Neuronal stem cell (in vitro differentiated cells): Measurements from ENCODE around the gene RTP1.

Experiments used
- DNase-seq: peaks from one replicate; pipeline ENCODE4 v3.0.0-alpha.2; 2013; ENCODE audit warnings: low spot score
- H2AFZ ChIP-seq: one replicate; pipeline ENCODE4 v1.6.1; 2013; ENCODE audit warnings: mild to moderate bottlenecking, low read length, inconsistent platforms
- H2AK5ac ChIP-seq: 2 replicates; pipeline ENCODE4 v1.6.1; 2013; ENCODE audit warnings: low read depth, mild to moderate bottlenecking, inconsistent platforms, low read length, moderate library complexity, mixed read lengths
- H2BK120ac ChIP-seq: 2 replicates; pipeline ENCODE4 v1.6.1; 2013; ENCODE audit warnings: low read depth, mild to moderate bottlenecking, inconsistent platforms, low read length, moderate library complexity, mixed read lengths
- H2BK12ac ChIP-seq: one replicate; pipeline ENCODE4 v1.6.1; 2013; ENCODE audit warnings: low read length, inconsistent platforms
- H2BK15ac ChIP-seq: 2 replicates; pipeline ENCODE4 v1.6.1; 2013; ENCODE audit warnings: mild to moderate bottlenecking, low read length, inconsistent platforms, mixed read lengths
- H2BK5ac ChIP-seq: one replicate; pipeline ENCODE4 v1.6.1; 2013; ENCODE audit warnings: inconsistent platforms, mild to moderate bottlenecking, low read length, moderate library complexity
- H3K14ac ChIP-seq: one replicate; pipeline ENCODE4 v1.6.1; 2013; ENCODE audit warnings: low read length, inconsistent platforms
- H3K18ac ChIP-seq: 2 replicates; pipeline ENCODE4 v1.6.1; 2013; ENCODE audit warnings: low read length, inconsistent platforms
- H3K23ac ChIP-seq: 2 replicates; pipeline ENCODE4 v1.6.1; 2013; ENCODE audit warnings: low read depth, mild to moderate bottlenecking, mixed read lengths, low read length, inconsistent platforms; ENCODE audit not compliant: poor library complexity
- H3K27ac ChIP-seq: replicated peaks from 3 replicates; pipeline ENCODE4 v1.5.1; 2013; ENCODE audit warnings: low read length, inconsistent platforms
- H3K27me3 ChIP-seq, 3 experiments: 2 replicates each; pipeline ENCODE4 v1.6.1; 2013; ENCODE audit warnings: low read length in 3 of 3, mild to moderate bottlenecking in 2 of 3, inconsistent platforms in 1 of 3, low read depth in 1 of 3, mixed read lengths in 1 of 3, moderate library complexity in 1 of 3; ENCODE audit not compliant: control insufficient read depth in 3 of 3, insufficient read depth in 3 of 3
- H3K36me3 ChIP-seq, 2 donors: replicated peaks in 1 of 2; 2 replicates each; pipeline ENCODE4 v1.6.1; 2013; ENCODE audit warnings: low read length in 2 of 2; ENCODE audit not compliant: control insufficient read depth in 2 of 2, insufficient read depth in 2 of 2
- H3K4ac ChIP-seq: 2 replicates; pipeline ENCODE4 v1.6.1; 2013; ENCODE audit warnings: inconsistent platforms, mild to moderate bottlenecking, low read length, moderate library complexity
- H3K4me1 ChIP-seq, 2 donors: 1 replicate in 1 of 2; 2 replicates in 1 of 2; pipeline ENCODE4 v1.6.1; 2013; ENCODE audit warnings: low read length in 2 of 2, low read depth in 1 of 2; ENCODE audit not compliant: control insufficient read depth in 2 of 2, insufficient read depth in 1 of 2
- H3K4me2 ChIP-seq: one replicate; pipeline ENCODE4 v1.6.1; 2013; ENCODE audit warnings: mild to moderate bottlenecking, low read length, inconsistent platforms; ENCODE audit not compliant: insufficient read depth, poor library complexity, severe bottlenecking
- H3K4me3 ChIP-seq, 2 donors: 2 replicates each; pipeline ENCODE4 v1.5.1; 2013; ENCODE audit warnings: low read length in 2 of 2, mild to moderate bottlenecking in 2 of 2, inconsistent platforms in 1 of 2, moderate library complexity in 1 of 2
- H3K79me1 ChIP-seq: one replicate; pipeline ENCODE4 v1.6.1; 2013; ENCODE audit warnings: low read depth, mild to moderate bottlenecking, inconsistent platforms, low read length, moderate library complexity
- H3K9ac ChIP-seq: one replicate; pipeline ENCODE4 v1.6.1; 2013; ENCODE audit warnings: mild to moderate bottlenecking, low read depth, low read length, inconsistent platforms; ENCODE audit not compliant: poor library complexity
- H3K9me3 ChIP-seq, 2 donors: replicated peaks in 1 of 2; 2 replicates each; pipeline versions ENCODE3 to v1.6.1; 2013; ENCODE audit warnings: low read length in 2 of 2, mild to moderate bottlenecking in 2 of 2, inconsistent platforms in 1 of 2, low read depth in 1 of 2, mixed read lengths in 1 of 2, moderate library complexity in 1 of 2; ENCODE audit not compliant: control insufficient read depth in 2 of 2, insufficient read depth in 1 of 2
- H4K8ac ChIP-seq: one replicate; pipeline ENCODE4 v1.6.1; 2013; ENCODE audit warnings: low read depth, mild to moderate bottlenecking, inconsistent platforms, low read length, moderate library complexity
- H4K91ac ChIP-seq: one replicate; pipeline ENCODE4 v1.6.1; 2013; ENCODE audit warnings: low read length, low read depth, mild to moderate bottlenecking, inconsistent platforms; ENCODE audit not compliant: poor library complexity
- WGBS, 2 donors: extraction: QIAGEN DNeasy Blood & Tissue Kit; methylation state at CpG; one replicate each; pipeline ENCODE4 v1.1.7; 2013; ENCODE audit warnings: missing lambda C conversion rate in 2 of 2, mixed read lengths in 1 of 2; ENCODE audit not compliant: insufficient read length in 2 of 2, insufficient replicate concordance in 1 of 2; ENCODE audit errors: extremely low coverage in 2 of 2; 5-methylcytosine and 5-hydroxymethylcytosine counted together

Gene RTP1

GRCh38 chr3:187162265-187162953 is 34.9 kb upstream of the RTP1 start:
- Histone ChIP-seq H3K79me1 (no peaks in the 10 kb centered on the region), H3K9me3 (no peaks in the 10 kb centered on the region), H3K18ac (no peak overlapping the region), H3K4me2 (no peak overlapping the region), H4K8ac (no peak overlapping the region), H2BK15ac (no peak overlapping the region), H3K27me3 (peaks cover 0 to 4% (median 0%) of the 10 kb centered on the region in 3 experiments), H2BK5ac (no peak overlapping the region), H3K4me3 (no peak overlapping the region), H3K4ac (no peak overlapping the region), H3K23ac (no peak overlapping the region), H4K91ac (no peak overlapping the region), H3K27ac (no peak overlapping the region), H3K4me1 (peaks cover 0 to 4% of the 10 kb centered on the region in 2 donors), H3K14ac (no peak overlapping the region), H2AK5ac (no peak overlapping the region), H3K9ac (no peak overlapping the region), H2BK12ac (no peak overlapping the region), H2AFZ (no peak overlapping the region), H3K36me3 (no peaks in the 10 kb centered on the region), H2BK120ac (no peak overlapping the region)
- no peak for DNase-seq
- no CpG with 5 or more reads among the region's 6 CpGs for WGBS, 2 donors

- H3K27ac ChIP-seq, result no peak overlapping the region
- no peak overlapping the region for H3K9ac ChIP-seq
- H3K36me3 ChIP-seq, result no peaks in the 10 kb centered on the region
- H2AK5ac ChIP-seq, result no peak overlapping the region
- H4K8ac ChIP-seq, result no peak overlapping the region
- H3K9me3 ChIP-seq, result no peaks in the 10 kb centered on the region
- no peak overlapping the region for H3K4me3 ChIP-seq
- H4K91ac ChIP-seq, result no peak overlapping the region
- no peak overlapping the region for H2AFZ ChIP-seq
- H3K27me3 ChIP-seq, result no peaks in the 10 kb centered on the region
- no peak overlapping the region for H2BK15ac ChIP-seq
- H2BK120ac ChIP-seq, result no peak overlapping the region
- no peak overlapping the region for H3K4ac ChIP-seq
- H2BK5ac ChIP-seq, result no peak overlapping the region
- no CpG with 5 or more reads among the region's 3 CpGs for WGBS, 2 donors
- H3K23ac ChIP-seq, result no peak overlapping the region
- peaks cover 0 to 4% of the 10 kb centered on the region in 2 donors for H3K4me1 ChIP-seq
- no peak overlapping the region for H3K14ac ChIP-seq
- DNase-seq, result peak; percentile 69
- no peak overlapping the region for H2BK12ac ChIP-seq
- H3K79me1 ChIP-seq, result no peaks in the 10 kb centered on the region
- no peak overlapping the region for H3K4me2 ChIP-seq
- H3K18ac ChIP-seq, result no peak overlapping the region
These were observed 32.1 kb upstream of the RTP1 start for GRCh38 chr3:187165144-187165543.

GRCh38 chr3:187166750-187167149 is 30.5 kb upstream of the RTP1 start:
- WGBS, 2 donors, result no CpG with 5 or more reads among the region's 8 CpGs

GRCh38 chr3:187167777-187168176 is 29.5 kb upstream of the RTP1 start:
- H2BK12ac ChIP-seq, result no peak overlapping the region
- no peaks in the 10 kb centered on the region for H3K36me3 ChIP-seq
- H3K9me3 ChIP-seq, result no peaks in the 10 kb centered on the region
- no peak overlapping the region for H3K4me2 ChIP-seq
- H3K14ac ChIP-seq, result no peak overlapping the region
- no peak overlapping the region for H4K91ac ChIP-seq
- no peak overlapping the region for H3K23ac ChIP-seq
- no peak overlapping the region for H2BK15ac ChIP-seq
- H2AFZ ChIP-seq, result no peak overlapping the region
- no peak overlapping the region for H4K8ac ChIP-seq
- H2BK5ac ChIP-seq, result no peak overlapping the region
- H3K4me3 ChIP-seq, result no peak overlapping the region
- WGBS, 2 donors, result no CpG with 5 or more reads among the region's 5 CpGs
- no peak overlapping the region for H2BK120ac ChIP-seq
- no peaks in the 10 kb centered on the region for H3K79me1 ChIP-seq
- H3K4me1 ChIP-seq, result peaks cover 0 to 4% of the 10 kb centered on the region in 2 donors
- H3K4ac ChIP-seq, result no peak overlapping the region
- H2AK5ac ChIP-seq, result no peak overlapping the region
- no peak overlapping the region for H3K9ac ChIP-seq
- DNase-seq, result no peak
- no peak overlapping the region for H3K18ac ChIP-seq
- no peaks in the 10 kb centered on the region for H3K27me3 ChIP-seq
- H3K27ac ChIP-seq, result no peak overlapping the region

More at GRCh38 chr3:187166750-187167149, 30.5 kb upstream of the RTP1 start:
- Histone ChIP-seq H3K18ac (no peak overlapping the region), H4K8ac (no peak overlapping the region), H3K27ac (no peak overlapping the region), H2BK5ac (no peak overlapping the region), H3K14ac (no peak overlapping the region), H2BK12ac (no peak overlapping the region), H3K4me1 (peaks cover 0 to 4% of the 10 kb centered on the region in 2 donors), H3K4me3 (no peak overlapping the region), H3K4ac (no peak overlapping the region), H3K79me1 (no peaks in the 10 kb centered on the region), H2AFZ (no peak overlapping the region), H3K23ac (no peak overlapping the region), H3K27me3 (no peaks in the 10 kb centered on the region), H2BK120ac (no peak overlapping the region), H2BK15ac (no peak overlapping the region), H3K9me3 (no peaks in the 10 kb centered on the region), H4K91ac (no peak overlapping the region), H3K4me2 (no peak overlapping the region), H3K9ac (no peak overlapping the region), H3K36me3 (no peaks in the 10 kb centered on the region), H2AK5ac (no peak overlapping the region)
- no peak for DNase-seq
